ENCODE data around the gene PPDPF.

Gene PPDPF

GRCh38 chr20:63501818-63502670 is 18.5 kb upstream of the PPDPF start:
- DNase-seq: no peak
- Histone ChIP-seq H3K27me3 (replicated peaks) (peaks cover 19% of the 10 kb centered on the region), H3K36me3 (replicated peaks) (no peaks in the 10 kb centered on the region), H3K27ac (no peak overlapping the region), H3K4me3 (ENCODE audit: low read depth, low read length) (no peak overlapping the region)
- no peak for TF ChIP-seq CTCF (IDR thresholded peaks at IDR 0.05; ENCODE audit: low read depth, low read length, missing control alignments)
- in situ Hi-C loops (cut with HindIII; ENCODE audit: low pct_ligation_motif_present, low sequenced_read_pairs): no loop called here

DNA sequence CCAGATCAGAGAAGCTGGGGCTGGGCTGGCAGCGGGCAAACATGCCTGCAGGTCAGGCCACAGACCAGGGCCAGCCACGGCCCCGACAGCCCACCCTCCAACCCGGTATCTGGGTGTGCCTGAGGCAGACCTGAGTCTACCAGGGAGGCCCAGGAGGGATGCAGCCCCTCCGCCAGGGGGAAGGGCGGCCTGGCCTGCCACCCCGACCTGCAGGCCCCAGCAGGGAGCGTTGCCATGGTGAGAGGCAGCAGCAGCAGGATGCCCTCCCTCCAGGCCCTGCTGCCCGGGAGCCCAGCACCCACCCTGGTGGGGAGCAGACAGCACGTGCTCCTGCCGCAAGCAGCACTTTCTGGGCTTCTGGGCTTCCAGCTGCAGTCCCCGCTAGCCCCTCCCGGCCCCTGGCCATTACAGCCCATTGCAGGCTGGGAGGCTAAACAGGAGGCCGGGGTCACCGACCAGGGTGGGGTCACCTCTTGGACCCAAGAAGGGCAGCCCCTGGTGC is 17.8 kb upstream of the PPDPF start:
- in situ Hi-C loops (cut with HindIII; ENCODE audit: low pct_ligation_motif_present, low sequenced_read_pairs): no loop called here
- no peak overlapping the region for H3K27ac ChIP-seq
- no peak for DNase-seq
- H3K4me3 ChIP-seq (ENCODE audit: low read depth, low read length): no peak overlapping the region
- H3K27me3 ChIP-seq (replicated peaks): peaks cover 19% of the 10 kb centered on the region
- H3K36me3 ChIP-seq (replicated peaks): no peaks in the 10 kb centered on the region
- TF ChIP-seq CTCF (IDR thresholded peaks at IDR 0.05; ENCODE audit: low read depth, low read length, missing control alignments): no peak

GRCh38 chr20:63503524-63503923 is 17.0 kb upstream of the PPDPF start:
- peaks cover 15% of the 10 kb centered on the region for H3K27me3 ChIP-seq (replicated peaks)
- no peaks in the 10 kb centered on the region for H3K36me3 ChIP-seq (replicated peaks)
- in situ Hi-C loops (cut with HindIII; ENCODE audit: low pct_ligation_motif_present, low sequenced_read_pairs): no loop called here
- DNase-seq: no peak
- H3K4me3 ChIP-seq (ENCODE audit: low read depth, low read length): no peak overlapping the region
- no peak overlapping the region for H3K27ac ChIP-seq
- no peak for TF ChIP-seq CTCF (IDR thresholded peaks at IDR 0.05; ENCODE audit: low read depth, low read length, missing control alignments)

- DNase-seq: no peak
- no peak for TF ChIP-seq CTCF (IDR thresholded peaks at IDR 0.05; ENCODE audit: low read depth, low read length, missing control alignments)
- Histone ChIP-seq H3K27ac (no peak overlapping the region), H3K36me3 (replicated peaks) (no peaks in the 10 kb centered on the region), H3K27me3 (replicated peaks) (peaks cover 9% of the 10 kb centered on the region), H3K4me3 (ENCODE audit: low read depth, low read length) (no peak overlapping the region)
- in situ Hi-C loops (cut with HindIII; ENCODE audit: low pct_ligation_motif_present, low sequenced_read_pairs): no loop called here
These were observed 15.9 kb upstream of the PPDPF start for GRCh38 chr20:63504642-63505041.

GRCh38 chr20:63505281-63505680 is 15.3 kb upstream of the PPDPF start:
- Histone ChIP-seq H3K27me3 (replicated peaks) (peaks cover 6% of the 10 kb centered on the region), H3K4me3 (ENCODE audit: low read depth, low read length) (no peak overlapping the region), H3K27ac (no peak overlapping the region), H3K36me3 (replicated peaks) (no peaks in the 10 kb centered on the region)
- DNase-seq: no peak
- no peak for TF ChIP-seq CTCF (IDR thresholded peaks at IDR 0.05; ENCODE audit: low read depth, low read length, missing control alignments)
- in situ Hi-C loops (cut with HindIII; ENCODE audit: low pct_ligation_motif_present, low sequenced_read_pairs): no loop called here

Data from brain microvascular endothelial cell (primary cell).